ENCODE data around the gene GRK3.
A peak's percentile ranks its signal among the peaks of the same experiment; 100 is the strongest.

GRK3 gene

DNA sequence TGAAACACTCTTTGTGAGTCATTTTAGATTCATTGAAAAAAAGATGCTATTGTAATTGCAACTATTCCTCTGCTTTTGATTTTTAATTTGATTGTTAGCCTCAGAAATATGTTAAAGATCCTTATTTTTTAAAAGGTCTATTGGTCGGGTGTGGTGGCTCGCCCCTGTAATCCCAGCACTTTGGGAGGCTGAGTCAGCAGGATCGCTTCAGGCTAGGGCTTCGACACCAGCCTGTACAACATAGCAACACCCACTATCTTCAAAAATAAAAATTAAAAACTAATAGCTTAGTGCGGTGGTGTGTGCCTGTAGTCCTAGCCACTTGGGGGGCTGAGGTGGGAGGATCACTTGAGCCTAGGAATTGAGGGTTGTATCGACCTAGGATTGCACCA is 105.6 kb downstream of the GRK3 start:
- no peak for DNase-seq

DNA sequence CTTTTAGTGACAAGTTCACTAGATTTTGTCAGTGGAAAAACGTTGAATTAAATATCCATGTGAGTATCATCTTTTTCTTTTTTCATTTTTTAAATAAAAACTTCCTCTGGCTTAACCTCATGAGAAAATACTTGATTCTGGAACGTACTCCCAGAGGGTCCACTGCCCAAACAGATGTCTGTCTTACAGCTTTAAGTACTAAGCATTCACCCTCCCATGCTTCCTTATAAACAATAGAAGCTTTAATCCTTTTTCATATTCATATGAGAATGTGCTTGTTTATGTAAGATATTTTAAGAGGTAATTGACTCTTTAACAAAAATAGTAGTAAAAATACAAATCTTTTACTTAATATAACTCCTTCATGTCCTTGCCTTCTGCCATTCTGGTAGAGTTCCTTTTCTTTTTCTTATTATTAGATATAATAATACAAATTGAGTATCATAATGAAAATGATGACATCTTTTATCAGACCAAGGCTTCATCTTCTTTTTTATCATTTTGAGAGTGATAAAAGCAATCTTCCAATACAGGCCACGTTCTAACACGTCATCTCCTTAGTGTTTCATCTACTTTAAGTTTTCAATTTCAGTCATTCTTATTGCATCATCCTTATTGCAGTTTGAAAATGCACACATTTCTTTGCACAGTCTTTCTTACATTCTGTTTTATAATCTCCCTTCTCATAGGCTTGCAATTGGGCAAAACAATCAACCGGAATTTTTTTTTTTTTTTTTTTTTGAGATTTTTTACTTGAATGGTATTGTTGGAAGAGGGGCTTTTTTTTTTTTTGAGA is 108.0 kb downstream of the GRK3 start:
- DNase-seq, result no peak

DNA sequence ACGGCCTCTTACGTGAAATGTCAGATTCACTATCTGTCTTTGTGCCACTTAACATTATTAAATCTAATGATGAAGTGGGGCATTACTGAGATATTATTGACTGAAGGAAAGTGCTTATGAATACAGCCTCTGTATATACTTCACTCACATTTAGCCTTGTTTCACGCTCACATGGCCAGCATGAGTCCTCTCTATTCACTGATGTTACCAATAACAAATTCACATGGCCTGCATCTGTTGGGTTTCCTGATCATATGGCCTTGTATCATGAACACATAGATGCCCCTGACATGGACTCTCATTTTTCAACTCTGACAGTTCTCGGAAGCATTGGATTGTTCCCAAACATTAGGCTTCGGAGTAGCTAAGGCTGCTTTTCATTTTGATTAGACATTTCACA is 109.2 kb downstream of the GRK3 start:
- DNase-seq, result no peak

DNA sequence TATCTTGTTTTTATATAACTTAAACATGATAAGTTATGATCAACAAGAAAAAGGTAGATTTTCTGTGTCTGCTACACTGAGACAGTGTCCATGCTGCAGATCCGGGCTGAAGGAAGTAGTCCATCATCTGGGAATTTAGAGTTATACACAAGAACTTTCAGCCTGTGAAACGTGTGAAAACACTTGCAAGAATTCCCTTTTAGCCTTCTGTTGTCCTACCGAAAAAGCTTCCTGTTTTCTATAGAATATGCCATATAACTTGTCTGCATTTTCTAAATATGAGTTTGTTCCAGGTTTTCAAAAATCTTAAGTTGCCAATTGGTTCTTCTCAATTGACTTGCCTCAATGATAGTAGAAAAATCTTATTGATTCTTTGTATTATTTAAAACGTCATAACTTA is 113.2 kb downstream of the GRK3 start:
- DNase-seq, result no peak

DNA sequence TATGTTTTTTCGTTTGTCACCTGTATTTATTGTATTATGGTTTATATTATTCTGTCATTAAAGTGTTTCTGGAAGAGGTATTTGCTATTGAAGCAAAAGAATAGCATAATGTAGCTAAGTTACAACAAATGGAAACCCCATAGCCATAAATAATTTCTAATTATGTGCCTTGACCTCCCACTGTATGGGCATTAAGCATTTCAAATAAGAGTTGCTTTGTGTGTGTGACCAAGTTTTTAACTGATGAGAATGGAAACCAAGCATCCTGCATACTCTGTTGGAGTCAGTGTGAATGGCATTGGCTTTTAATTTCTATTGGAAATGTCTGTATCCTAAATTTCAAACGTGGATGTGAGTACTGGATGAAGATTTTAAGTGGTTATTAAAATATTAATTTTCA is 115.6 kb downstream of the GRK3 start:
- DNase-seq, result no peak

DNA sequence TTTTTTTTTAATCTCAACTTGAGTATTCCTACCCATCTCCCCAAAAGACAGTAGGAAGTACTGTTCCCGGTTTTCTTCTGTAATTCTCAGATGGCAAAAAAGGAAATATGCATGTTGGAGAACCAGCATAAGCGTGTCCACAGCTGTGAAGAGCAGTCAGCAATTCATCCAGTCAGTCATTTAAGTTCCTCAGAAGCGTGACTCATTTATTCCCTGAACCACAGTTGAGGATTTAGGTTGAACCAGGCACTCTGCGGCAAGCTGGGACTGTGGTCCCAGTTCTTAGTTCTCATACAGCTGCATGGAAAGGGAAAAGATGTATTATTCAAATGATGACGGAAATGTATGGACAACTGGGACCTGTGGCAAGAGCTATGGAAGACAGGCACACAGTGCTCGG is 116.5 kb downstream of the GRK3 start:
- no peak for DNase-seq

DNA sequence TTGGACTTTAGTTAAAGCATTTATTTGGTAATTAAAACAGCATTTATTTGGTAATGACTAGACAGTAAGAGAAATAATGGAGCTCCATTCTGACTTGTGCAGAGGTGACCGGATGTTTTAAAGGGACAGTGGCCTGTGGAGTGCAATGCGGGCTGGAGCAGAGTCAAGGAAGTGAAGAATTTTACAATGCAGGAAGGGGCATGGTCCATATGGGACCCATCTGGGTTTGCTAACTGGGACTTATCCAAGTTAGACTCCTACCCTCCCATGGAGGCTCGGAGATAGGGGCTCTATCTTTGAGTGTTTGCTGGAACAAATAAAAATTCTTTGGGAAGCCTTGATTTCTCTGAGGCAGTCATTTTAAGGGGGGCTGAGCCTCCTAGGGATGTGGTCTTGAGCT is 117.6 kb downstream of the GRK3 start:
- DNase-seq, result no peak

DNA sequence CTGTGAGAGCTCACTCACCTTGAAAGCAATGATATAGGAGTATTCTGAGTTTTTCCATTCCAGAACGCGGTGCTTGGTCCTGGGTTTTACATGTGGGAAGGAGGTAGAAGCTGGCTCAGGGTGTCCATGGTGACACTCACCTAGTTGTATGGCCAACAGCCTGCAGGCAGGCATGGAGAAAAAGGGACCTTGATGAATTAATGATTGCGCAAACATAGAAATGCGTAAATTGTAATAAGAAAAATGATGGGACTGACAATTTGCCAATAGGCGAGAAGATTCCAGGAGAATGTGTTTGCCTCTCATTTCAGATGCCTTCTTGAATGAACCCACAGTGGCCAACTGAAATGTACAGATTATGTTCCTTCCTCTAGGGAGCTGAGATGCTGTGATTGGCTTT is 124.2 kb downstream of the GRK3 start:
- no peak for DNase-seq

DNA sequence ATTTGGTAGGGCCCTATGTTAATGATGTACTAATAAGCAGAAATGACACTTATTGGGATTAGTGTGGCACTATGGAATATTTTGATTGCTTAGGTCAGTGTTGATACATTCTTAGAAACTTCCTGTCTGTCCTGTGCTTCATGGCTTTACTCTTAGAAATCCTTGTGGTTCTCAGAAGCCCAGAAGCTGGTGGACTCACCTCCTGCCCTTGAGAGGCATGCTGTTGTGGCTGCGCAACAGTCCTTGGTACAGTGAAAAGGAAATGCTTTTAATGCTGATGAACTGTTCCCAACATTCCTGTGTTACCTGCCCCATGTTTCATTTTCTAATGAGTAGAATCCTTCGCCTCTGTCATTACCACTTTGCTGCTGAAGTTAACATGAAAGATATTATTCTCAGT is 125.2 kb downstream of the GRK3 start:
- DNase-seq, result no peak

DNA sequence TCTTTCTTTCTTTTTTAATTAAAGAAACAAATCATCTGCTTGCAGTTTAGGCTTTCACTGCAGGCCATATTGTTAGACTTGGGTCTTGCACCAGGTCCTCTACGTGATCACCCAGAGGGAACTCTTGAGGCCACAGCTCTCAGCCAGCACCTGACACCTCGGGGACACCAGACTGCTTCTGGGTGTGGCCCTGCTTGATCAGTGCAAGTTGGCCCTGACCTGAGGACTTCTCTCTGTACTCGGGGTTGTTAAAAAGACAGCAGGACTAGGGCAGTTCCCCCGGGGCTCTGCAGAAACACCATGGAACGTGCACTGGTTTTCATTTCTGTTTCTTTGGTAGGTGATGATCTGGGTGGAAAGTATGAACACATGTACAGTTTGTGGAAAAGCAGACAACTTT is 126.3 kb downstream of the GRK3 start:
- DNase-seq, result no peak

DNA sequence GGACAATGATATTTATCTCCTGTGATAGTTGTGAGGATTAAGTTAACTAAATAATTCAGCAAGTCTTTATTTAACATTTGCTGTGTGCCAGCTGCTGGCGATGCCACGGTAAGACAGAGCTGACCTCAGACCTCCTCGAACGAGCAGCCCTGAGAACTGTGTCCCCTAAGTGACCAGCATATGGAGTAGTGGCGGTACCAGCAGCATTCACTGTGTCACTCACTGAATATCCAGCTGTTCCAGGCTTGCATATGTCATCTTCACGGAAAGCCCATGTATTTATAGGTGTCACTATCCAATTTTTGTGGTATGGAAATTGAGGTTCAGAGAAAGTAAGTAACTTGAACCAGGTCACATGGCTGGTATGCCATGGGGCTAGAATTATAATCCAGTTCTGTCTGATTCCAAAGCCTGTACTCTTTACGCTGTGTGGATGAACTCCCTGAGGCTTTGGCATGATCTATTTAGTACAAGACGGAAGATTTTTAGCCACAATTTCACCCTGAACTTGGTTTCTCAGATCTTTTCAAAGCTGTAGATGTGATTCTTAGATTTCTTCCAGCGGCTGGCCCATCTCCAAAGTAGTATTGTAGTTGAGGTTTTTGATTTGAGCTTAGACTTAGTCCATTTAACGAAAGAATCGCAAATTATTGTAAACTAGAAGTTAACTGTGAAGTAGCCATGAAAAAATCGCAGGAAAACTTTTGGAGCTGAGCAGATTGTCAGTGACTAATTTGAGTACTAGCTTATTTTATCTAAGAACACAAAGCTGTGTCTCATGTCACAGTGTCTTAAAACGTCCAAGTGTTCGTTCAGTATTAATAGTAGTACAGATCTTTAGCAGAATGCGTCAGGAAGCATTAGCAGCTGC is 128.2 kb downstream of the GRK3 start:
- DNase-seq, result no peak

DNA sequence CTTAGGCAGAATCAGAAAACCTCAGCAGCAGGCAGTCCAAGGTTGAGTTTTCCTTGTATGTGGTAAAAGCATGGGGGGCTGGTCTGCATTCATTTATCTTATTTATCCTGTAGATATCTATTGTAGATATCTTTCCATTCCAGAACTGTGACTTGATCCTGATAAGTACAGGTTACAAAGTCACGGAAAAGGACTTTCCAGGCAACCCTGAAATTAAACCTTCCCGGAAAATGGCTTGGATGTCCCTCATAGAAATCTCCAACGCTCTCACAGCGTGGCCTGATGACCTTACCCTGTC is 128.7 kb downstream of the GRK3 start:
- DNase-seq, result no peak

DNA sequence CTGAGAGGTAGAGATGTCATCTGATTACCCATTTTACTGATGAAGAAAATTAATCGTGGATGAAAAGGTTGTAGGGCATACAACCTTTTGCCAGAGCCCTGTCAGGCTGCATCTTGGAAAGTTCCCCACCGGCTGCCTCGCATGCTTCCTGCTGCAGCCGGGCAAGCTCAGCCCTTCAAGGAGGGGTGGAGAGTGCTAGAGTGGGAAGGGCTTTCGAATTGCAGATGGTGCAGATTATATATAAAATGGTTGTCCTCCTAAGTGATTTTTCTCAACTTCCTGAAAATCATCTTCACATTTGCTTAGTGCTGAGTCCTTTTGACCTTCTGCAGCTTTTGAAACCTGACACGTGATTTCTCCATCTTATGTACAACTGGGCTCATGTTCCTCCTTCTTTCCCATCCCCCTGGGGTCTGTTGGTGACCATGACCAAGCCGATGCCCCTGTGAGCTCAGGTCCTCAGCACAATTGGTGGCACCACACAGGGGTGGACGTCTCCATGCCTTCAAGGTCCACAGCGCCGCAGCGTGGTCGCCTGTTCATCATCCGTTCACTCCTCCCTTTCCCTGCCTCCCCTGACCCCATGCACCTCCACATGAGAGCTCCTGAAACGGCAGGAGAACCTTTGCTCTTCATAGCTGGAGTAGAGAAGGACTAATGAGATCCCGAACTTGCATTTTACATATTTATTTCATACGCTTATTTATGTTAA is 129.9 kb downstream of the GRK3 start:
- no peak for DNase-seq

DNA sequence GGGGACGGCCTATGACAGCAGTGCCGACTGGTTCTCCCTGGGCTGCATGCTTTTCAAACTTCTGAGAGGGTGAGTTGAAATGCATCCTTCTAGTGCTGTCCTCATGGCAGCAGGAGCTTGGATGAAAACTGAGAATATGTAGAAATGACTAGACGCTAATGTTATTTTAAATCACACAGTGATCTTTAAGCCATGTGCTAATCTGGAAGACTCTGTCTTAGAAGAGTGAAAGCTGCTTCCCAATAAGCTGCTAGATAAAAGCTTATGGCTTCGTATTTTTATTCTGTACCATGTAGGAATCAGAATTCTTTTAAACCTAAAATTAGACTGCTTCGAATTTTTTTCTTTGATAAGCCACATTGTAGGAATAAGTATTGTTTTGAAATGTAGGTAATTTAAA is 130.7 kb downstream of the GRK3 start:
- DNase-seq, result no peak

DNA sequence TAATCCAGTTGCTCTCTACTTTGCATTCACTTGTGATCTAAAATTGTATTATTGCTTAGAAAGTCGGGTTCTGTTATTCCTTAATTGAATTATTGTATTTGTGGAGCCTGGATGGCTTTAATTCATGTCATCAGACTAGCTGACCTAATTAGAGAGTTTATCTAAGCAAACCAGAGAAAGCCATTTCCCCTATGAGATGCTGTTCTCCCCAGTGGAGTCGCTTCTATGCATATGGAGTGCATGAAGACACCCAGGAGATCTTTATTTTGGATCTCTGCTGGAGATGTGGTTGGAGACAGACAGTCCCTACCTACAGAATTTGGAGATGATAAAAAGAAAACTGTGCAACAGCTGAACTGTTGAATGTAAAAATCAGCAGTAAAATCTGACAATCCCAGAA is 132.3 kb downstream of the GRK3 start:
- no peak for DNase-seq

DNA sequence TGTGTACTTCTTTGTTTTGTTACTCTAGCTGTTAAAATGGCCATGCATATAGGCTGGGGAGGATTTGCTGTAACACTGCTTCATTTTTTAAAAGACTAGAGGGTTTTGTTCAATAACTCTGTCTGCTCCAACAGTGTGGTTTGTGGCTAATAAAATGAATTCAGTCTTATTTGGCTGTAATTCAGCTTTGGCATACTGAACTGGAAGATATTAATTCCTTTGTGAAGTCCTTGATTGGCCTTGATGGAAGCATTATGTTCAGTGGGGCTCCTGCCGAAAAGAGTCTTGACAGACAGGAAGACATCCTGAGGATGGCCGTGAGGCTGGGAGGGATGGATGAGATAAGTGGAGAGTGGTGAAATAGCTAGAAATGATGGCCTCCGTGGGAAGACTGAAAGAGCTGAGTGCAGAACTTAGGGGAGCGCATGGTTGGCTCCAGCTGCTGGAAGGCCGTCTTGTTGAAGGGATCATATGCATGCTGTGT is 132.7 kb downstream of the GRK3 start:
- DNase-seq, result no peak

DNA sequence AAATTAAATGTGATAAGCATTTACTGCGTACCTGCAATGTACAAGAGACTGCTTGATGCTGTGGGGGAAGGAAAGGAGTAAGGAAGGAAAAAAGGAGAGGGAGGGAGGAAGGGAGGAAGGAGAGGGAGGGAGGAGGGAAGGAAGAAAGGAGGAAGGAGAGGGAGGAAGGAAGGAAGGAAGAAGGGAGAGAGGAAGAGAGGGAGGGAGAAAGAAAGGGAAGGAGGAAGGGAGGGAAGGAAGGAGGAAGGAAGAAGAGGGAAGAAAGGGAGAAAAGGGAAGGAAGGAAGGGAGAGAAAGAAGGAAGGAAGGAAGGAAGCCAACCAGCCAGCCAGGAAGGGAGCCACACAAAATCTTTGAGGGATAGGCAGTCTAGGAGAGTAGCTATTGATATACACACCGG is 133.5 kb downstream of the GRK3 start:
- DNase-seq, result no peak

DNA sequence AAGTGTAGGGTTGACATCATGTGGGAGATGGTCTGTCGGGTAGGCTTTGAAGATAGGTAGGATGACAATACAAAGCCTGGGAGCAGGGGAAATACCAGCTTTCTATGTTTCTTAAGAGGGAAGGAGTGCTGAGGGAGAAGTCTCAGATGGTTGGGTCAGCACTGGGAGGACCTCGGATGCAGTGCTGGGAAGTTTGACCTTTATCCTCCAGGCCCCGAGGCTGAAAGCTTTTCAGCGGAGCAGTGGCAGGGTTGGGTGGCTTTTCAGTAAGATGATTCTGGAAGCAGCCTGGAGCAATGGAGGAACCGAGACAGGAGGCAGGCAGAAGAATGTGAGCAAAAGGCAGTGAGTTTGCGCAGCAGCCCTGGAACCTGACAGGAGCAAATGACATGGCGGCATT is 134.0 kb downstream of the GRK3 start:
- DNase-seq, result no peak

DNA sequence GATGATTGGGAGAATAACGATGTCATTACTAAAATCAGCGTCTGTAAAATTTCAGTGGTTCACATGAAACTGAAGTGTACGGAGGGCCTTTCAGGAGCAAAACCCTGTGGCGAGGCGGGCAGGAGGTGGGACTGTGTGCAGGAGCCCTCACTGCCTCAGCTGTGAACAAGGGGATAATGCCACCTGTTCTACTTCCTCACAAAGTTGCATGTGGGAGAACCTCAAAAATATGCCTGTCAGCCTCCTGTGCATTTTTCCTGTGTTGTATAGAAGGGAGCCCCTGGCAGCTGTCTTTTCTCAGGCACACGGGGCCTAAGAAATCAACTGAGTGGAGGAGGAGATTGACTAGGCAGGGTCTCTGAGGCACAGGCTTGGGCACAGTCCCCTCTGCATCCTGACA is 134.5 kb downstream of the GRK3 start:
- no peak for DNase-seq

DNA sequence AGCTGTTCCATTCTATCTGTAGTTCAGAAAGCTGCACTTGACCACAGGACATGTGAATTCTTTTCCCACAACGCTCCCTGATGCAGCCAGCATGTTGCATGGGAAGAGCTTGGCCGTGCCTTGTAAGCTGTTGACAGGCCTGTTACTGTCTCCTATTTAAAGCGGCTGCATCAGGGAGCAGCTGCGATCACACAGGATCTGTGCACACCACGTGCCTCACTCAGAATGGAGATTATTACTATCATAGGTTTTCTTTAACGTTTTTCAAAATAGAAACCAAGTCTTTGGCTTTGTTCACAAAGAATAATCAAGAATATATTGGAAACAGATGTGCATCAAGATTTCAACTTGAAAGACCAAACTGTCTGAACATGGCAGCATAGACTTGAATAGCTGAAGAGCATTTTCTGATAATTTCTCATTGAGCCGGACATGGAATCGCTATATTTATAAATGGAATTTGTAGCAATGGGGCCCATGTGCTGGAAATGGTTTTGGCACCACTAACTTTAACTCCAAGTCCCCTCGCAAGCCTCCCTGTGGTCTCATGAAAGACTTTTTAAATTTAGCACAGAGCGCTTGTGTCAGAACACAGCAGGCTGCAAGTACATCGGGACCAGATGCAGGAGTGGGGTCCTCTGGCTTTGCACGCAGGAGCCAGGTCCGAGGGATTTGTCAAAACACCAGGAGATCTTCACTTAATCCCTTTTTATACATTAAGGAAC is 136.7 kb downstream of the GRK3 start:
- DNase-seq, result no peak

DNA sequence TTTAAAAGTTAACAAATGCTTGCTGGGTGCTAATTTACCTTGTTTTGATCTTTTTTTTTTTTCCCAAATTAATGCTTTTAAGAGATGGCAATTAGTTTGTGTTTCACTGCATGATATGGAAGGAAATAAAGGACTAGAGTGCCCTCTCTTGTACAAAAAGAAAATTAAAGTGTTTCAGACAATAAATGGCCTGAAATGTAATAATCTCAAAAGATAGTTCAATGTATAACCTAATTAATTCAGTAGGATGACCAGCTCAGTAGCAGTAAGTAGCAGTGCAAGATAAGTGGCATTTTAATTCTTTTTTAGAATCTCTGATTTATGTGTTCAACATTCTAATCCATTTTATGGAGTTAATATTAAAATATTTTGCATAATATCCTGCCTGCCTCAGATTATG is 137.6 kb downstream of the GRK3 start:
- peak; percentile 13 for DNase-seq

DNA sequence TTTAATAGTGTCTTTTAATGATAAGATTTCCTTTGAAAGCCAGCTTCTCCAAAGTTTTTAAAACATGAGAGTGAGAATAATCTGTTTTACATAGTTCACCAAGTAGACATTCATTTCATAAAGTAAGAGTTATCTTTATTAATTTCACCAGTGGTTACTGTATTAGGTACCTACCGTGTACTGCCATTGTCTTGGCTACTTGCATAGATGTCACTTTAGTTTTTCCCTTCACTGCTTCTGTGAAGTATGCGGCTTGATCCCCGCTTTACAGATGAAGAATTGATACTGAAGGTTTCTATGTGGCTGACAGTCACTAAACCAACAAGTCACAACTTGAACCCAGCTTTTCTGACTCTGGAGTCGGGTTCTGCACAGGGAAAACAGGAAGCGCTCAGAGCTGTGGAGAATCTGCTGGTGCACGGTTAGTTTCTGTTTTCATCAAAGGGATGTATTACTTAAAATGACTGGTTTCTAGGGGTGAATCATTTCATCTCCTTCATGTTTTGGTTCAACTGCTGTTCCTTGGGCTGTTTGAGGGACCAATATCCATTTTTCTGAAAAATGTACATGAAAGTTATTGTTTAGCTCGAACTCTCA is 138.2 kb downstream of the GRK3 start:
- DNase-seq, result no peak

DNA sequence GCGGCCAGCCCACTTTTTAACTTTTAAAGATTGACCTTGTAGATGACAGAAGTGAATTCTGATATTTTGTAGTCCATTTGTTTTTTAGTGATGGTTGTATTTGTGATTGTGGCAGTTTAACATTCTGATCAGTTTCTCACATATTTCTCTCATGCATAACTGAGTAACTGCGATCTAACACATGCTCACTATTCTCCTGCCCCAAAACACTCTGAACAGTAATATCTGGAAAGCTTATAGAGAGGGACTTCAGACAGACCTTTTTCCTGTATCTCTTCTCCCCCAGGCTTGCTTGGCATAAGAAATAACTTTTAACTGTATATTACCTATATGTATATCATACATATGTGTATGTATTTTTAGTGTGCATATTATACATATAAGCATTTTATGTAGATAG is 140.2 kb downstream of the GRK3 start:
- DNase-seq, result no peak
